B cell (primary cell): ENCODE data around the gene PPWD1. TPM values are rescaled to one million over a fixed set of nuclear protein-coding genes. Genes with fewer than 3 reads are reported as not detected.

Experiments
- ATAC-seq: fragments of 200-7000 bp; cut with Tn5 transposase; one replicate; pipeline ENCODE4 v1.10.0; 2021; ENCODE audit warnings: low read depth, mild to moderate bottlenecking, moderate number of reproducible peaks, moderate library complexity
- CTCF ChIA-PET: fragments of 350-600 bp; sonication (Branson Sonifier 250); formaldehyde crosslinking; loops from one replicate; lab custom pipeline; 2021; ENCODE audit warnings: antibody characterized with exemption, inconsistent platforms; lab: Charles Lee
- POLR2A ChIA-PET: fragments of 350-600 bp; sonication (Branson Sonifier 250); formaldehyde crosslinking; loops from one replicate; lab custom pipeline; 2021; ENCODE audit warnings: antibody characterized with exemption; lab: Charles Lee
- DNase-seq: peaks from one replicate; pipeline ENCODE4 v3.0.0; 2013
- H2AFZ ChIP-seq: 2 replicates; pipeline ENCODE4 v1.6.1; 2012; ENCODE audit warnings: mild to moderate bottlenecking, low read depth, low read length; ENCODE audit not compliant: insufficient read depth, poor library complexity, severe bottlenecking
- H3K27ac ChIP-seq, 2 donors: 1 replicate in 1 of 2; 2 replicates in 1 of 2; pipeline ENCODE4 v1.5.1; 2012 to 2013; ENCODE audit warnings: low read length in 2 of 2, mild to moderate bottlenecking in 2 of 2, moderate library complexity in 1 of 2
- H3K27me3 ChIP-seq, 4 experiments: fragments of 200-600 bp in 1 of 4; sonication (generic) in 1 of 4; replicated peaks in 1 of 4; 1 replicate in 2 of 4; 2 replicates in 2 of 4; pipeline versions ENCODE4 v1.6.1 to v1.7.0; 2013 to 2016; ENCODE audit warnings: low read length in 3 of 4, mild to moderate bottlenecking in 2 of 4, mixed read lengths in 1 of 4, moderate library complexity in 1 of 4; ENCODE audit not compliant: insufficient read depth in 4 of 4, control insufficient read depth in 3 of 4; ENCODE audit errors: control extremely low read depth in 1 of 4
- H3K36me3 ChIP-seq, 2 experiments: replicated peaks in 1 of 2; 1 replicate in 1 of 2; 2 replicates in 1 of 2; pipeline versions ENCODE4 v1.6.1 to v1.7.1; 2013; ENCODE audit warnings: low read length in 1 of 2; ENCODE audit not compliant: insufficient read depth in 2 of 2, control insufficient read depth in 1 of 2; ENCODE audit errors: control extremely low read depth in 1 of 2, extremely low read depth in 1 of 2
- H3K4me1 ChIP-seq, 2 donors: fragments of 200-600 bp in 1 of 2; sonication (generic) in 1 of 2; 1 replicate in 1 of 2; 2 replicates in 1 of 2; pipeline versions ENCODE4 v1.5.1 to v1.6.1; 2013 to 2017; ENCODE audit warnings: low read length in 2 of 2; ENCODE audit not compliant: control insufficient read depth in 2 of 2, insufficient read depth in 2 of 2
- H3K4me2 ChIP-seq: replicated peaks from 2 replicates; pipeline ENCODE3; 2012; ENCODE audit warnings: mild to moderate bottlenecking, low read depth, low read length; ENCODE audit not compliant: poor library complexity, severe bottlenecking
- H3K4me3 ChIP-seq, 5 experiments: fragments of 200-600 bp in 1 of 5; sonication (generic) in 1 of 5; 1 replicate in 3 of 5; 2 replicates in 2 of 5; pipeline versions ENCODE4 v1.5.1 to v1.7.0; 2011 to 2016; ENCODE audit warnings: low read length in 4 of 5, mild to moderate bottlenecking in 4 of 5, low read depth in 2 of 5, control low read depth in 1 of 5, moderate library complexity in 1 of 5; ENCODE audit not compliant: insufficient read depth in 1 of 5; ENCODE audit errors: control extremely low read depth in 1 of 5, extremely low read depth in 1 of 5
- H3K79me2 ChIP-seq: fragments of 200-600 bp; sonication (generic); one replicate; pipeline ENCODE4 v1.6.0; 2016; ENCODE audit warnings: low read length; ENCODE audit not compliant: control insufficient read depth, insufficient read depth
- H3K9ac ChIP-seq: fragments of 200-600 bp; sonication (generic); 2 replicates; pipeline ENCODE4 v1.6.1; 2017; ENCODE audit warnings: mild to moderate bottlenecking, low read length, moderate library complexity
- H3K9me3 ChIP-seq, 3 donors: one replicate each; pipeline versions ENCODE4 v1.6.1 to v1.7.1; 2013; ENCODE audit warnings: low read length in 2 of 3; ENCODE audit not compliant: control insufficient read depth in 2 of 3, insufficient read depth in 1 of 3; ENCODE audit errors: control extremely low read depth in 1 of 3
- H4K20me1 ChIP-seq: 2 replicates; pipeline ENCODE4 v1.6.0; 2012; ENCODE audit warnings: mild to moderate bottlenecking, low read length; ENCODE audit not compliant: insufficient read depth, control insufficient read depth, poor library complexity, severe bottlenecking
- H3K27ac Mint-ChIP-seq: one replicate; pipeline ENCODE4 v1.8.0; 2021; ENCODE audit warnings: mixed read lengths
- H3K27me3 Mint-ChIP-seq: one replicate; pipeline ENCODE4 v1.8.0; 2021; ENCODE audit warnings: mixed read lengths
- H3K4me1 Mint-ChIP-seq: one replicate; pipeline ENCODE4 v1.8.0; 2021; ENCODE audit warnings: mixed read lengths
- H3K4me3 Mint-ChIP-seq: one replicate; pipeline ENCODE4 v1.8.0; 2021; ENCODE audit warnings: mixed read lengths
- H3K9me3 Mint-ChIP-seq: one replicate; pipeline ENCODE4 v1.8.0; 2022; ENCODE audit warnings: mixed read lengths; ENCODE audit not compliant: insufficient read depth
- CTCF ChIP-seq: fragments of 200-600 bp; IDR thresholded peaks from one replicate; pipeline ENCODE4 v1.8.0; 2022; ENCODE audit warnings: antibody characterized with exemption, mild to moderate bottlenecking
- EZH2 ChIP-seq: IDR thresholded peaks from 2 replicates; pipeline ENCODE4 v1.6.1; 2012; ENCODE audit warnings: borderline replicate concordance, low read depth, mild to moderate bottlenecking, moderate library complexity, low read length; ENCODE audit not compliant: insufficient read depth, poor library complexity, severe bottlenecking
- WGBS: methylation state at CpG from one replicate; pipeline ENCODE4 v1.1.5; 2013; ENCODE audit warnings: missing lambda C conversion rate; ENCODE audit not compliant: insufficient coverage; 5-methylcytosine and 5-hydroxymethylcytosine counted together
- intact Hi-C: fragments of 100-400 bp; cut with micrococcal nuclease; formaldehyde crosslinking; loops from one replicate; pipeline ENCODE4 v1.10.0; 2022
- polyA plus RNA-seq: library from polyadenylated mRNA; depleted of rRNA; stranded (reverse); fragments of >200 nt; gene quantifications from 2 replicates; pipeline ENCODE4 v1.2.3, GENCODE V29; 2012
- total RNA-seq, 2 donors: library from RNA; stranded (reverse); fragments of 120-200 nt in 1 of 2; gene quantifications; 1 replicate in 1 of 2; 2 replicates in 1 of 2; pipeline versions ENCODE4 v1.2.3 to v1.2.4, GENCODE V29; 2013 to 2022

PPWD1 gene
- total and polyA plus RNA-seq, 2 donors (not counting 1 experiment from before 2014, with no cell fraction given), result 17.7 to 91.0 TPM

- intact Hi-C loops, result no loop called here
- H3K27ac Mint-ChIP-seq, result no peak overlapping the region
- no peaks in the 10 kb centered on the region for H3K27me3 Mint-ChIP-seq
- Histone ChIP-seq H4K20me1 (no peaks in the 10 kb centered on the region), H2AFZ (no peak overlapping the region), H3K9ac (no peak overlapping the region), H3K4me1 (no peaks in the 10 kb centered on the region), H3K27ac (no peak overlapping the region), H3K9me3 (no peaks in the 10 kb centered on the region), H3K27me3 (no peaks in the 10 kb centered on the region), H3K4me2 (no peak overlapping the region), H3K36me3 (no peaks in the 10 kb centered on the region), H3K79me2 (no peaks in the 10 kb centered on the region), H3K4me3 (no peak overlapping the region)
- ATAC-seq (no peak), DNase-seq (no peak)
- ChIA-PET POLR2A (no interaction called here), CTCF (no interaction called here)
- H3K4me1 Mint-ChIP-seq, result no peaks in the 10 kb centered on the region
- no peak overlapping the region for H3K4me3 Mint-ChIP-seq
- H3K9me3 Mint-ChIP-seq, result no peaks in the 10 kb centered on the region
- TF ChIP-seq CTCF (no peak), EZH2 (no peak)
- WGBS, result 100% methylated on average over 3 of the region's 6 CpGs
Observed at GRCh38 chr5:65535529-65535987, 27.5 kb upstream of the PPWD1 start.

- Histone ChIP-seq H3K9ac (no peak overlapping the region), H3K4me3 (no peak overlapping the region), H3K9me3 (no peaks in the 10 kb centered on the region), H4K20me1 (no peaks in the 10 kb centered on the region), H3K27ac (no peak overlapping the region), H3K79me2 (no peaks in the 10 kb centered on the region), H2AFZ (no peak overlapping the region), H3K27me3 (no peaks in the 10 kb centered on the region), H3K4me1 (no peaks in the 10 kb centered on the region), H3K36me3 (peaks cover 3 to 6% of the 10 kb centered on the region in 2 experiments), H3K4me2 (no peak overlapping the region)
- ChIA-PET POLR2A (no interaction called here), CTCF (no interaction called here)
- no peak overlapping the region for H3K4me3 Mint-ChIP-seq
- ATAC-seq (no peak), DNase-seq (no peak)
- intact Hi-C loops, result no loop called here
- no peak overlapping the region for H3K27ac Mint-ChIP-seq
- TF ChIP-seq CTCF, result no peak
- no peak for TF ChIP-seq EZH2
- H3K4me1 Mint-ChIP-seq, result no peaks in the 10 kb centered on the region
- H3K27me3 Mint-ChIP-seq, result no peaks in the 10 kb centered on the region
- H3K9me3 Mint-ChIP-seq, result no peaks in the 10 kb centered on the region
Observed at GRCh38 chr5:65539827-65540226, 23.3 kb upstream of the PPWD1 start.
